Keratinocyte (primary cell): ENCODE data around the gene DSTYK. TPM values are rescaled to one million over a fixed set of nuclear protein-coding genes. Genes with fewer than 3 reads are reported as not detected.

ENCODE experiments used
- DNase-seq: peaks from one replicate; pipeline ENCODE4 v3.0.0-alpha.2; 2011; ENCODE audit warnings: low read depth, missing footprints, low spot score
- FAIRE-seq: peaks from 2 replicates; lab custom pipeline; 2011; peaks lifted over from hg19 to GRCh38; lab: Jason Lieb, UNC
- H2AFZ ChIP-seq: 2 replicates; pipeline ENCODE4 v1.6.0; 2012; ENCODE audit warnings: low read length, control low read depth, inconsistent platforms; ENCODE audit not compliant: control insufficient read depth
- H3K27ac ChIP-seq: 2 replicates; pipeline ENCODE4 v1.5.1; 2011; ENCODE audit warnings: low read length; ENCODE audit not compliant: control insufficient read depth, insufficient read depth
- H3K27me3 ChIP-seq: 3 replicates; pipeline ENCODE4 v1.6.0; 2011; ENCODE audit warnings: low read length; ENCODE audit not compliant: control insufficient read depth, insufficient read depth; ENCODE audit errors: extremely low read depth
- H3K36me3 ChIP-seq, 2 experiments: 2 replicates in 1 of 2; 3 replicates in 1 of 2; pipeline ENCODE4 v1.5.1; 2011; ENCODE audit warnings: low read length in 2 of 2, mild to moderate bottlenecking in 1 of 2; ENCODE audit not compliant: control insufficient read depth in 2 of 2, insufficient read depth in 2 of 2; ENCODE audit errors: extremely low read depth in 1 of 2
- H3K4me1 ChIP-seq: 3 replicates; pipeline ENCODE4 v1.5.1; 2011; ENCODE audit warnings: low read length; ENCODE audit not compliant: control insufficient read depth, insufficient read depth; ENCODE audit errors: extremely low read depth
- H3K4me2 ChIP-seq: 3 replicates; pipeline ENCODE4 v1.6.0; 2011; ENCODE audit warnings: low read depth, low read length; ENCODE audit not compliant: control insufficient read depth, insufficient read depth; ENCODE audit errors: extremely low read depth
- H3K4me3 ChIP-seq, 3 experiments: fragments of 200-600 bp in 1 of 3; sonication (generic) in 1 of 3; 2 replicates in 2 of 3; 3 replicates in 1 of 3; pipeline ENCODE4 v1.5.1; 2011 to 2016; ENCODE audit warnings: low read length in 3 of 3, mild to moderate bottlenecking in 3 of 3, control low read depth in 2 of 3, inconsistent platforms in 1 of 3, low read depth in 1 of 3, mixed read lengths in 1 of 3, mixed run types in 1 of 3, moderate library complexity in 1 of 3; ENCODE audit not compliant: control insufficient read depth in 2 of 3, insufficient read depth in 2 of 3; ENCODE audit errors: extremely low read depth in 1 of 3
- H3K79me2 ChIP-seq: 2 replicates; pipeline ENCODE4 v1.6.0; 2012; ENCODE audit warnings: low read length; ENCODE audit not compliant: control insufficient read depth, insufficient read depth
- H3K9ac ChIP-seq: 3 replicates; pipeline ENCODE4 v1.6.0; 2011; ENCODE audit warnings: low read length; ENCODE audit not compliant: control insufficient read depth, insufficient read depth; ENCODE audit errors: extremely low read depth
- H3K9me1 ChIP-seq: 3 replicates; pipeline ENCODE4 v1.6.0; 2011; ENCODE audit warnings: low read length; ENCODE audit not compliant: control insufficient read depth, insufficient read depth; ENCODE audit errors: extremely low read depth
- H3K9me3 ChIP-seq: 2 replicates; pipeline ENCODE4 v1.5.1; 2012; ENCODE audit warnings: low read depth, low read length; ENCODE audit not compliant: control insufficient read depth
- H4K20me1 ChIP-seq: 3 replicates; pipeline ENCODE4 v1.6.0; 2011; ENCODE audit warnings: low read length; ENCODE audit not compliant: control insufficient read depth, insufficient read depth; ENCODE audit errors: extremely low read depth
- EZH2 ChIP-seq: IDR thresholded peaks from one replicate; pipeline ENCODE4 v1.6.1; 2012; ENCODE audit warnings: inconsistent platforms, mild to moderate bottlenecking, low read length, moderate library complexity
- dilution Hi-C: fragments of 300-500 bp; cut with MboI; formaldehyde crosslinking; loops from one replicate; pipeline ENCODE4 v1.7.0; 2020; ENCODE audit warnings: low sequenced_read_pairs; ENCODE audit not compliant: extremely low pct_ligation_motif_present
- polyA plus RNA-seq, 5 experiments: library from polyadenylated mRNA; depleted of rRNA in 3 of 5; stranded (reverse) in 3 of 5; stranded (forward) in 1 of 5; unstranded in 1 of 5; fragments of >200 nt; gene quantifications; 1 replicate in 1 of 5; 2 replicates in 3 of 5; 3 replicates in 1 of 5; pipeline versions ENCODE4 v1.2.1 to v1.2.3, GENCODE V29; 2011 to 2012; ENCODE audit warnings: missing spikeins in 2 of 5, low read depth in 1 of 5, low replicate concordance in 1 of 5
- TF ChIP-seq, protein P1 (sequence below), 3 experiments: IDR thresholded peaks in 1 of 3; conservative IDR thresholded peaks in 1 of 3; optimal IDR thresholded peaks in 1 of 3; 2 replicates in 2 of 3; 3 replicates in 1 of 3; pipeline versions ENCODE3 to v1.5.1; 2011; ENCODE audit warnings: low read length in 3 of 3, mild to moderate bottlenecking in 3 of 3, moderate library complexity in 2 of 3, control low read depth in 1 of 3, inconsistent platforms in 1 of 3; ENCODE audit not compliant: insufficient read depth in 2 of 3; ENCODE audit errors: extremely low read depth in 1 of 3

DSTYK gene
- polyA plus RNA-seq, 1 donor (not counting 4 experiments of a cell fraction or from before 2014, with no cell fraction given), result 7.6 TPM

DNA sequence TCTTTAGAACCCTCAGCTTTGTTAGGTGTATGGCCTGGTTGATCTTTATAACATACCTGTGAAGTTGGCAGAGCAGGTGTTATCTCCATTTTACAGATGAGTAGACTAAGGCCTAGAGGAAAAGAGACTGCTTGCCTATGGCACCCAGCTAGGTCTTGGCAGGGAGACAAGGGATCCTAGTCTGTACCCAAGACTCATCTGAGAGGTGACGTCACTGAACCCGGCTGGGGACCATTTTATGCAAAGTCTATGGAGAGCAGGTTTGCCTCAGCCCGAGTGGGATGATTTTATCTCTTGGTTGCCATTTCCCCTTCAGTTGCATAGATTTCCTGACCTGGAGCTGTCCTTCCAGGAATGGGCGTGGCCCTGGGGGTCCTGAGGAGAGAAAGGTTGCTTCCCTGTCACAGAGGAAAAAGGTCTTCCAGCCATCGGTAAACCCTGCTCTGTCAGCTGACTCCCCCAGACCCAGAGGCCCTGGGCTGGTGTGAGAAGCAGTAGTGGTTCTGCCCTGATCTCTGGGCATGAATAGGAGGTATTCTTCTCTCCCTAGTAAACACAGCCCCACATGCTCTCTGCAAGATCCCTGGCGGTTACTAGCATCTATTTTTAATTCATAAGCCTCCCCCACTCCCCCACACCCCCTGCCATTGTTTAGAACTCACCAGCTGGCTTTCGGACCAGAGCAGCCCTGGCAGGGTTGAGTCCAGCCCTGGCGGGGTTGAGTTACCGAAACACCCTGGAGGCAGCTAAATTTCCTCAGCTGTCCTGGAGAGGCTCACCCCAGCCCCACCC, 35.8 kb upstream of the DSTYK start:
- dilution Hi-C loops, result no loop called here
- TF ChIP-seq, protein P1, sequence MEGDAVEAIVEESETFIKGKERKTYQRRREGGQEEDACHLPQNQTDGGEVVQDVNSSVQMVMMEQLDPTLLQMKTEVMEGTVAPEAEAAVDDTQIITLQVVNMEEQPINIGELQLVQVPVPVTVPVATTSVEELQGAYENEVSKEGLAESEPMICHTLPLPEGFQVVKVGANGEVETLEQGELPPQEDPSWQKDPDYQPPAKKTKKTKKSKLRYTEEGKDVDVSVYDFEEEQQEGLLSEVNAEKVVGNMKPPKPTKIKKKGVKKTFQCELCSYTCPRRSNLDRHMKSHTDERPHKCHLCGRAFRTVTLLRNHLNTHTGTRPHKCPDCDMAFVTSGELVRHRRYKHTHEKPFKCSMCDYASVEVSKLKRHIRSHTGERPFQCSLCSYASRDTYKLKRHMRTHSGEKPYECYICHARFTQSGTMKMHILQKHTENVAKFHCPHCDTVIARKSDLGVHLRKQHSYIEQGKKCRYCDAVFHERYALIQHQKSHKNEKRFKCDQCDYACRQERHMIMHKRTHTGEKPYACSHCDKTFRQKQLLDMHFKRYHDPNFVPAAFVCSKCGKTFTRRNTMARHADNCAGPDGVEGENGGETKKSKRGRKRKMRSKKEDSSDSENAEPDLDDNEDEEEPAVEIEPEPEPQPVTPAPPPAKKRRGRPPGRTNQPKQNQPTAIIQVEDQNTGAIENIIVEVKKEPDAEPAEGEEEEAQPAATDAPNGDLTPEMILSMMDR (optimal IDR thresholded peaks at IDR 0.05 in 1 of 3, IDR thresholded peaks at IDR 0.05 in 1 of 3, conservative IDR thresholded peaks at IDR 0.05 in 1 of 3; ENCODE audit: extremely low read depth in 1 of 3, insufficient read depth in 2 of 3, low read length in 3 of 3), result no peak
- TF ChIP-seq EZH2, result no peak
- H3K27ac ChIP-seq, result no peak overlapping the region
- H3K4me3 ChIP-seq, result no peak overlapping the region
- H3K79me2 ChIP-seq, result no peaks in the 10 kb centered on the region
- no peaks in the 10 kb centered on the region for H4K20me1 ChIP-seq
- no peak overlapping the region for H3K4me2 ChIP-seq
- H3K9me1 ChIP-seq, result no peaks in the 10 kb centered on the region
- H3K9ac ChIP-seq, result no peak overlapping the region
- H2AFZ ChIP-seq, result no peak overlapping the region
- FAIRE-seq (no peak), DNase-seq (no peak)
- no peaks in the 10 kb centered on the region for H3K9me3 ChIP-seq
- H3K36me3 ChIP-seq, result no peaks in the 10 kb centered on the region
- no peaks in the 10 kb centered on the region for H3K4me1 ChIP-seq
- H3K27me3 ChIP-seq, result no peaks in the 10 kb centered on the region

GRCh38 chr1:205246351-205247119, 35.0 kb upstream of the DSTYK start:
- no peaks in the 10 kb centered on the region for H3K36me3 ChIP-seq
- DNase-seq (no peak), FAIRE-seq (no peak)
- no peak overlapping the region for H3K27ac ChIP-seq
- no peak overlapping the region for H3K4me2 ChIP-seq
- H2AFZ ChIP-seq, result no peak overlapping the region
- H3K27me3 ChIP-seq, result no peaks in the 10 kb centered on the region
- H3K79me2 ChIP-seq, result no peaks in the 10 kb centered on the region
- H3K9me1 ChIP-seq, result no peaks in the 10 kb centered on the region
- dilution Hi-C loops, result no loop called here
- no peaks in the 10 kb centered on the region for H4K20me1 ChIP-seq
- TF ChIP-seq, protein P1 (optimal IDR thresholded peaks at IDR 0.05 in 1 of 3, IDR thresholded peaks at IDR 0.05 in 1 of 3, conservative IDR thresholded peaks at IDR 0.05 in 1 of 3; ENCODE audit: extremely low read depth in 1 of 3, insufficient read depth in 2 of 3, low read length in 3 of 3), result no peak
- no peak for TF ChIP-seq EZH2
- no peak overlapping the region for H3K4me3 ChIP-seq
- H3K9ac ChIP-seq, result no peak overlapping the region
- H3K4me1 ChIP-seq, result no peaks in the 10 kb centered on the region
- no peaks in the 10 kb centered on the region for H3K9me3 ChIP-seq
